ENCODE results near the gene CCDC57. TPM values are rescaled to one million over a fixed set of nuclear protein-coding genes. Genes with fewer than 3 reads are reported as not detected.

The CCDC57 gene
- total and polyA plus RNA-seq, 9 of the 15 experiments (the other 6 are each of a cell fraction or from before 2014, with no cell fraction given) = 0.83 to 36.2 (median 13.6) TPM

- Histone ChIP-seq H3K4me2 (ENCODE audit: insufficient read depth, low read length) (peak overlapping the region; percentile 72), H3K27me3 (ENCODE audit: control insufficient read depth in 2 of 2, insufficient read depth in 2 of 2, low read length in 2 of 2) (no peaks in the 10 kb centered on the region), H3K4me1 (replicated peaks in 1 of 2; ENCODE audit: control insufficient read depth in 2 of 2, insufficient read depth in 2 of 2, low read length in 2 of 2) (peaks cover 34 to 92% of the 10 kb centered on the region in 2 experiments), H3K4me3 (peak overlapping the region; percentile 40), H3K36me3 (ENCODE audit: control insufficient read depth, insufficient read depth, low read length) (no peaks in the 10 kb centered on the region), H4K20me1 (replicated peaks; ENCODE audit: control insufficient read depth, insufficient read depth, low read length) (no peaks in the 10 kb centered on the region), H2AFZ (ENCODE audit: low read depth, low read length) (peak overlapping the region; percentile 87), H3K9me3 (replicated peaks; ENCODE audit: control insufficient read depth, insufficient read depth, low read depth, low read length) (no peaks in the 10 kb centered on the region), H3K9me1 (ENCODE audit: control insufficient read depth, insufficient read depth, low read length) (no peaks in the 10 kb centered on the region), H3K9ac (ENCODE audit: insufficient read depth in 1 of 2, low read depth in 2 of 2, low read length in 2 of 2) (peak overlapping the region; percentile 74 to 83), H3K79me2 (ENCODE audit: control insufficient read depth, insufficient read depth, low read length) (no peaks in the 10 kb centered on the region; the same call in 2 of the 3 replicates), H3K27ac (ENCODE audit: extremely low read depth, low read depth, low read length) (peak overlapping the region; percentile 80)
- CTCF ChIA-PET (ENCODE audit: low intra/inter-chr PET ratio) = no interaction called here
- peak; percentile 80 for ATAC-seq
- POLR2A ChIA-PET = interaction anchor here (0.6 to 1.6 kb wide), 8 partner anchors 11 to 222 kb away, joined by 3 to 8 read pairs (median 3); partner anchors contain the start of gene CD7
- 2% methylated on average over 17 of the region's 18 CpGs for WGBS (ENCODE audit: insufficient coverage, low coverage, missing lambda C conversion rate)
- no peak for DNase-seq (ENCODE audit: extremely low read depth in 1 of 4, low spot score in 3 of 4)
- BruUV-seq (replicated peaks) = no TSS peak
- in situ Hi-C loops (cut with MboI) = no loop called here
- intact Hi-C loops (cut with micrococcal nuclease) = no loop called here
- no peak for FAIRE-seq
- no peak for TF ChIP-seq GABPA (tag; conservative IDR thresholded peaks at IDR 0.05; ENCODE audit: low read depth)
- no peak for TF ChIP-seq HLTF (IDR thresholded peaks at IDR 0.05)
- no peak for TF ChIP-seq TEAD1 (CRISPR knock-in tag; IDR thresholded peaks at IDR 0.05)
- no peak for TF ChIP-seq BMI1 (IDR thresholded peaks at IDR 0.05; ENCODE audit: low read length)
- TF ChIP-seq MBD2 (IDR thresholded peaks at IDR 0.05; ENCODE audit: borderline replicate concordance, low read depth) = peak; percentile 3; the same call in 1 of the 2 replicates
- 0 out of 2 replicates have a peak, but pooled peaks have one; percentile 45 for TF ChIP-seq POLR2A (conservative IDR thresholded peaks at IDR 0.05)
- no peak for TF ChIP-seq PRMT5 (CRISPR knock-in tag; IDR thresholded peaks at IDR 0.05)
- TF ChIP-seq ARID4B (CRISPR knock-in tag; IDR thresholded peaks at IDR 0.05) = 0 out of 2 replicates have a peak, but pooled peaks have one; percentile 5
- no peak for TF ChIP-seq HMBOX1 (IDR thresholded peaks at IDR 0.05)
- TF ChIP-seq LEF1 (IDR thresholded peaks at IDR 0.05) = no peak
- peak in 1 of 2 experiments; percentile 39; a peak in 1 of 4 replicates for TF ChIP-seq ZNF639 (CRISPR knock-in tag; conservative IDR thresholded peaks at IDR 0.05 in 1 of 2, IDR thresholded peaks at IDR 0.05 in 1 of 2)
- TF ChIP-seq HBP1 (CRISPR knock-in tag; IDR thresholded peaks at IDR 0.05) = no peak
- 0 out of 2 replicates have a peak, but pooled peaks have one; percentile 7 for TF ChIP-seq ELF4 (CRISPR knock-in tag; IDR thresholded peaks at IDR 0.05)
- 0 out of 4 replicates have a peak, but pooled peaks of 1 of the 2 experiments have one; percentile 66 for TF ChIP-seq KDM4B (IDR thresholded peaks at IDR 0.05; ENCODE audit: borderline replicate concordance in 2 of 2, low read depth in 1 of 2)
- no peak for TF ChIP-seq MXI1 (IDR thresholded peaks at IDR 0.05; ENCODE audit: low read depth, low read length)
- no peak for TF ChIP-seq TFAM (CRISPR knock-in tag; conservative IDR thresholded peaks at IDR 0.05)
These were observed 18.6 kb upstream of the CCDC57 start for GRCh38 chr17:82231312-82231561.
